Adrenal gland (tissue), 5 donors: ENCODE results near the gene OR10A4.

ENCODE experiments used
- CTCF ChIP-seq, 6 experiments: fragments of 450-650 bp in 4 of 6; fragments of 200-600 bp in 2 of 6; sonication (generic) in 1 of 6; IDR thresholded peaks; 1 replicate in 5 of 6; 2 replicates in 1 of 6; pipeline versions ENCODE4 v1.5.1 to v1.8.0; 2016 to 2021; ENCODE audit warnings: antibody characterized with exemption in 6 of 6, mild to moderate bottlenecking in 2 of 6, moderate library complexity in 1 of 6
- POLR2A ChIP-seq, 2 donors: fragments of 450-650 bp; IDR thresholded peaks; one replicate each; pipeline ENCODE4 v1.6.1; 2017; ENCODE audit warnings: antibody characterized with exemption in 2 of 2, mild to moderate bottlenecking in 2 of 2, moderate library complexity in 1 of 2
- donor health status: DM: no; HTN: no; CAD: no.

- TF ChIP-seq CTCF (IDR thresholded peaks at IDR 0.05) (no peak), POLR2A (IDR thresholded peaks at IDR 0.05) (no peak)
Observed at GRCh38 chr11:6875761-6876160, 664 bp upstream of the OR10A4 start.
